ENCODE results near the gene TOP2B. TPM values are rescaled to one million over a fixed set of nuclear protein-coding genes. Genes with fewer than 3 reads are reported as not detected.

Gene TOP2B
- polyA plus RNA-seq, 1 of the 3 experiments (the other 2 are of a cell fraction): 20.4 TPM

DNA sequence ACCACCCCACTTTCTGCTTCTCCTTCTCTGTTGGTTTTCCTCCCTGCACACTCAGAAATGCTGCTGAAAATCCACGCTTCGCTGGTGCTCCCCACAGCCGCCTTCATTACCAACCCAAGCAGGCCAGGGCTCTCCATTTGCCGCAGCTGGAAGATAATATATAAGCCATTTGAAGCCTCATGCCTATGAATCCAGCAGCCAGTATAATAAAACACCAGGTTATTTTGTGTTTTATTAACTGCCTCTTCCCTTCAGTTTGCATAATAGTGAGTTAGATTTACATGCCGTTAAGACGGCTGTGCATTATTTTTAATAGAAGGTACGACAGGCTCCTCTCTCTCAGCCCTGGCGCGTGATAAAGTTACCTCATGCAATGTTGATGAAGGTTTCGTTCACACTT, 86.6 kb downstream of the TOP2B start:
- Histone ChIP-seq H3K79me2 (ENCODE audit: insufficient read depth) (peaks cover 5% of the 10 kb centered on the region; the same call in 1 of the 2 replicates), H3K4me2 (no peak overlapping the region), H3K9me2 (no peaks in the 10 kb centered on the region), H3K27me3 (ENCODE audit: insufficient read depth) (no peaks in the 10 kb centered on the region), H3K4me1 (ENCODE audit: control insufficient read depth in 1 of 2, insufficient read depth in 2 of 2, low read depth in 1 of 2, low read length in 1 of 2) (peaks cover 23% of the 10 kb centered on the region in 2 experiments), H3F3A (replicated peaks; ENCODE audit: insufficient read depth) (peaks cover 36% of the 10 kb centered on the region), H3K27ac (ENCODE audit: low read depth in 2 of 2, low read length in 1 of 2) (no peak overlapping the region), H2AFZ (ENCODE audit: low read depth) (no peak overlapping the region), H3K36me3 (replicated peaks in 1 of 2; ENCODE audit: control insufficient read depth in 1 of 2, insufficient read depth in 2 of 2, low read length in 1 of 2) (no peaks in the 10 kb centered on the region), H3K4me3 (ENCODE audit: low read depth in 2 of 2, low read length in 1 of 2) (no peak overlapping the region), H4K20me1 (ENCODE audit: insufficient read depth) (no peaks in the 10 kb centered on the region), H3K9me3 (no peaks in the 10 kb centered on the region), H3K9ac (no peak overlapping the region)
- ChIA-PET POLR2A (no interaction called here), CTCF (interaction anchor here (0.8 to 6.1 kb wide), 3 partner anchors 16 to 536 kb away, joined by 4 to 26 read pairs (median 5); partner anchors contain the start of gene RARB)
- TF ChIP-seq RAD21 (IDR thresholded peaks at IDR 0.05; ENCODE audit: low read length) (no peak), TCF12 (IDR thresholded peaks at IDR 0.05) (no peak), TAF1 (IDR thresholded peaks at IDR 0.05; ENCODE audit: borderline replicate concordance, low read depth, low read length) (no peak), RXRA (IDR thresholded peaks at IDR 0.05; ENCODE audit: borderline replicate concordance, low read depth) (no peak), GABPA (IDR thresholded peaks at IDR 0.05; ENCODE audit: low read depth) (no peak), SMC3 (IDR thresholded peaks at IDR 0.05; ENCODE audit: low read depth, low read length) (no peak), MEF2A (IDR thresholded peaks at IDR 0.05; ENCODE audit: borderline replicate concordance, low read depth) (no peak), YY1 (IDR thresholded peaks at IDR 0.05; ENCODE audit: low read depth) (no peak), EZH2phosphoT487 (IDR thresholded peaks at IDR 0.05; ENCODE audit: borderline replicate concordance, low read depth) (no peak), RCOR1 (IDR thresholded peaks at IDR 0.05; ENCODE audit: low read length) (no peak), NRF1 (IDR thresholded peaks at IDR 0.05; ENCODE audit: low read depth, low read length) (no peak), JUND (IDR thresholded peaks at IDR 0.05) (no peak), POLR2AphosphoS5 (IDR thresholded peaks at IDR 0.05; ENCODE audit: low read depth, low read length) (no peak), CHD2 (IDR thresholded peaks at IDR 0.05; ENCODE audit: low read length, partially characterized antibody) (no peak), FOSL2 (IDR thresholded peaks at IDR 0.05; ENCODE audit: borderline replicate concordance, low read depth) (no peak), ELF1 (IDR thresholded peaks at IDR 0.05) (no peak), TEAD4 (IDR thresholded peaks at IDR 0.05; ENCODE audit: borderline replicate concordance, insufficient read depth) (no peak)
- TF ChIP-seq, protein P1, sequence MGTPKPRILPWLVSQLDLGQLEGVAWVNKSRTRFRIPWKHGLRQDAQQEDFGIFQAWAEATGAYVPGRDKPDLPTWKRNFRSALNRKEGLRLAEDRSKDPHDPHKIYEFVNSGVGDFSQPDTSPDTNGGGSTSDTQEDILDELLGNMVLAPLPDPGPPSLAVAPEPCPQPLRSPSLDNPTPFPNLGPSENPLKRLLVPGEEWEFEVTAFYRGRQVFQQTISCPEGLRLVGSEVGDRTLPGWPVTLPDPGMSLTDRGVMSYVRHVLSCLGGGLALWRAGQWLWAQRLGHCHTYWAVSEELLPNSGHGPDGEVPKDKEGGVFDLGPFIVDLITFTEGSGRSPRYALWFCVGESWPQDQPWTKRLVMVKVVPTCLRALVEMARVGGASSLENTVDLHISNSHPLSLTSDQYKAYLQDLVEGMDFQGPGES (IDR thresholded peaks at IDR 0.05; ENCODE audit: low read depth, low read length): no peak
- TF ChIP-seq, protein P2, sequence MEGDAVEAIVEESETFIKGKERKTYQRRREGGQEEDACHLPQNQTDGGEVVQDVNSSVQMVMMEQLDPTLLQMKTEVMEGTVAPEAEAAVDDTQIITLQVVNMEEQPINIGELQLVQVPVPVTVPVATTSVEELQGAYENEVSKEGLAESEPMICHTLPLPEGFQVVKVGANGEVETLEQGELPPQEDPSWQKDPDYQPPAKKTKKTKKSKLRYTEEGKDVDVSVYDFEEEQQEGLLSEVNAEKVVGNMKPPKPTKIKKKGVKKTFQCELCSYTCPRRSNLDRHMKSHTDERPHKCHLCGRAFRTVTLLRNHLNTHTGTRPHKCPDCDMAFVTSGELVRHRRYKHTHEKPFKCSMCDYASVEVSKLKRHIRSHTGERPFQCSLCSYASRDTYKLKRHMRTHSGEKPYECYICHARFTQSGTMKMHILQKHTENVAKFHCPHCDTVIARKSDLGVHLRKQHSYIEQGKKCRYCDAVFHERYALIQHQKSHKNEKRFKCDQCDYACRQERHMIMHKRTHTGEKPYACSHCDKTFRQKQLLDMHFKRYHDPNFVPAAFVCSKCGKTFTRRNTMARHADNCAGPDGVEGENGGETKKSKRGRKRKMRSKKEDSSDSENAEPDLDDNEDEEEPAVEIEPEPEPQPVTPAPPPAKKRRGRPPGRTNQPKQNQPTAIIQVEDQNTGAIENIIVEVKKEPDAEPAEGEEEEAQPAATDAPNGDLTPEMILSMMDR (IDR thresholded peaks at IDR 0.05): no peak
- TF ChIP-seq, protein P3, sequence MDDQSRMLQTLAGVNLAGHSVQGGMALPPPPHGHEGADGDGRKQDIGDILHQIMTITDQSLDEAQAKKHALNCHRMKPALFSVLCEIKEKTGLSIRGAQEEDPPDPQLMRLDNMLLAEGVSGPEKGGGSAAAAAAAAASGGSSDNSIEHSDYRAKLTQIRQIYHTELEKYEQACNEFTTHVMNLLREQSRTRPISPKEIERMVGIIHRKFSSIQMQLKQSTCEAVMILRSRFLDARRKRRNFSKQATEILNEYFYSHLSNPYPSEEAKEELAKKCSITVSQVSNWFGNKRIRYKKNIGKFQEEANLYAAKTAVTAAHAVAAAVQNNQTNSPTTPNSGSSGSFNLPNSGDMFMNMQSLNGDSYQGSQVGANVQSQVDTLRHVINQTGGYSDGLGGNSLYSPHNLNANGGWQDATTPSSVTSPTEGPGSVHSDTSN (IDR thresholded peaks at IDR 0.05): no peak
- no peak for DNase-seq
- WGBS (ENCODE audit: low lambda C conversion rate): over 99% methylated on average over 10 of the region's 10 CpGs

All from SK-N-SH (cell line).